Testis (tissue), 3 donors: ENCODE data around the gene CDC42. TPM values are rescaled to one million over a fixed set of nuclear protein-coding genes. Genes with fewer than 3 reads are reported as not detected.

ENCODE experiments used
- DNase-seq: peaks from one replicate; pipeline ENCODE4 v3.0.0-alpha.2; 2019
- H3K27ac ChIP-seq, 2 donors: fragments of 200-600 bp; sonication (generic); one replicate each; pipeline ENCODE4 v1.5.1; 2019
- H3K27me3 ChIP-seq: fragments of 200-600 bp; sonication (generic); one replicate; pipeline ENCODE4 v1.5.1; 2019
- H3K36me3 ChIP-seq: fragments of 200-600 bp; sonication (generic); one replicate; pipeline ENCODE4 v1.5.1; 2017; ENCODE audit warnings: low read depth; ENCODE audit errors: missing control alignments
- H3K4me1 ChIP-seq: fragments of 200-600 bp; sonication (generic); one replicate; pipeline ENCODE4 v1.5.1; 2019
- H3K4me3 ChIP-seq, 2 donors: fragments of 200-600 bp; sonication (generic); one replicate each; pipeline ENCODE4 v1.5.1; 2017 to 2019
- H3K9me3 ChIP-seq: fragments of 200-600 bp; sonication (generic); one replicate; pipeline ENCODE4 v1.5.1; 2017
- CTCF ChIP-seq, 3 experiments: fragments of 450-650 bp in 2 of 3; fragments of 200-600 bp in 1 of 3; sonication (generic) in 1 of 3; IDR thresholded peaks; one replicate each; pipeline ENCODE4 v1.5.1; 2016 to 2019; ENCODE audit warnings: antibody characterized with exemption in 3 of 3, mild to moderate bottlenecking in 2 of 3, moderate library complexity in 1 of 3
- POLR2A ChIP-seq: fragments of 450-650 bp; IDR thresholded peaks from one replicate; pipeline ENCODE4 v1.6.1; 2017; ENCODE audit warnings: antibody characterized with exemption, mild to moderate bottlenecking, moderate library complexity
- WGBS, 2 donors: methylation state at CpG; one replicate each; pipeline ENCODE4 v1.1.5; 2018; 5-methylcytosine and 5-hydroxymethylcytosine counted together
- intact Hi-C: fragments of 100-400 bp; cut with DNase I; formaldehyde crosslinking; loops from one replicate; pipeline ENCODE4 v1.15.1; 2023; ENCODE audit warnings: low total_unique reads
- polyA plus RNA-seq: library from polyadenylated mRNA; stranded (reverse); fragments of 350-450 nt; fragmentation: Illumina TruSeq; extraction: RNeasy Lipid Tissue Mini Kit (QIAGEN cat#74804); gene quantifications from one replicate; pipeline ENCODE4 v1.2.3, GENCODE V29; 2014; ENCODE audit warnings: low read depth, low replicate concordance; ENCODE audit not compliant: insufficient read depth
- total RNA-seq, 2 donors: library from RNA; depleted of rRNA; stranded (reverse); fragments of >200 nt; gene quantifications; one replicate each; pipeline ENCODE4 v1.2.3, GENCODE V29; 2016

Gene CDC42
- total and polyA plus RNA-seq, 3 donors from 2014 or later: 139 to 152 (median 147) TPM

GRCh38 chr1:22126531-22126930, 74.0 kb downstream of the CDC42 start:
- no peak overlapping the region for H3K4me3 ChIP-seq
- TF ChIP-seq CTCF (IDR thresholded peaks at IDR 0.05) (no peak), POLR2A (no peak)
- no peaks in the 10 kb centered on the region for H3K36me3 ChIP-seq
- H3K27me3 ChIP-seq: no peaks in the 10 kb centered on the region
- H3K27ac ChIP-seq: no peak overlapping the region
- no peak for DNase-seq
- no peaks in the 10 kb centered on the region for H3K9me3 ChIP-seq
- no peaks in the 10 kb centered on the region for H3K4me1 ChIP-seq
- 88 to 95% methylated on average over 6 to 12 of the region's 12 CpGs for WGBS, 2 donors
- intact Hi-C loops: no loop called here

DNA sequence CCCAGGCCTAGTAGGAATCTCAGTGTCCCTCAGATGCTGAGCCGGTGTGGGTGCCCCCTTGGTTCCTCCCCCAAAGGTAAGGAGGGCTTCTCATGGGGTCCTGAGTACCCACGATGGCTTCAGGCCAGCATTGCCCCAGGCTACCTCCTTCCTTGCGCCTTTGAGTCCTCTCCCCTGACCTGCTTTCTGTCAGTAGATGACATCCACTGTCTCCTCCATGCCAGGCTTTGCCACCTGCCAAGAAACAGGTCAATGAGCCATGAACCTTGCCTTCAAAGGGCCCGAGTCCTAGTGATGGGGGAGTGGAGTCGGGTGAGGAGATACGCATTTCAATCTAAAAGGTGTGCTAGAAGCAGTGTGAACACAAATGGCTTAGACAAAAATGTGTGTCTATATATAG, 74.7 kb downstream of the CDC42 start:
- no peak for DNase-seq
- intact Hi-C loops: no loop called here
- Histone ChIP-seq H3K27me3 (no peaks in the 10 kb centered on the region), H3K9me3 (no peaks in the 10 kb centered on the region), H3K36me3 (no peaks in the 10 kb centered on the region), H3K4me3 (no peak overlapping the region), H3K27ac (no peak overlapping the region), H3K4me1 (no peaks in the 10 kb centered on the region)
- no peak for TF ChIP-seq CTCF (IDR thresholded peaks at IDR 0.05)
- no peak for TF ChIP-seq POLR2A
- WGBS, 2 donors: 84 to 85% methylated on average over 6 of the region's 6 CpGs

GRCh38 chr1:22127731-22128130, 75.2 kb downstream of the CDC42 start:
- WGBS, 2 donors: 93 to 96% methylated on average over 3 of the region's 3 CpGs
- intact Hi-C loops: no loop called here
- DNase-seq: no peak

DNA sequence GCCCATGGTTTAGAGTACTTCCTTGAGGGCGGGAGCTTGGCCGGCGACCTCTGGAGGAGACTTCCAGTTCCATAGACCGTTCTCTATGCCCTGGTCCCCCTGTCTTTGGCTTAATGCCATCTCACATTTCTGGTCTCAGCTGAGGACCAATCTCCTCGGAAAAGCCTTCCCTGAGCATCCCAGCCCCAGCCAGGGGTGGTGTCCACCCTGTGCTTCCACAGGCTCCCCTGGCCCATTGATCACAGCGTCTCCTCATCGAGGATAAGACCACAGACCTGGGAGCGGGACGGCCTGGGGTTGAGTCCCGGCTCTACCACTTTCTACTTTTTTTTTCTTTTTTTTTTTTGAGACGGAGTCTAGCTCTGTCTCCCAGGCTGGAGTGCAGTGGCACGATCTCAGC, 75.9 kb downstream of the CDC42 start:
- Histone ChIP-seq H3K9me3 (no peaks in the 10 kb centered on the region), H3K36me3 (no peaks in the 10 kb centered on the region), H3K4me3 (no peak overlapping the region), H3K4me1 (no peaks in the 10 kb centered on the region), H3K27ac (no peak overlapping the region), H3K27me3 (no peaks in the 10 kb centered on the region)
- DNase-seq: no peak
- TF ChIP-seq CTCF (IDR thresholded peaks at IDR 0.05) (no peak), POLR2A (no peak)
- 81 to 88% methylated on average over 12 of the region's 12 CpGs for WGBS, 2 donors
- intact Hi-C loops: no loop called here

More at GRCh38 chr1:22127731-22128130, 75.2 kb downstream of the CDC42 start:
- no peak for TF ChIP-seq CTCF (IDR thresholded peaks at IDR 0.05)
- no peak for TF ChIP-seq POLR2A
- Histone ChIP-seq H3K4me3 (no peak overlapping the region), H3K36me3 (no peaks in the 10 kb centered on the region), H3K27me3 (no peaks in the 10 kb centered on the region), H3K27ac (no peak overlapping the region), H3K4me1 (no peaks in the 10 kb centered on the region), H3K9me3 (no peaks in the 10 kb centered on the region)

DNA sequence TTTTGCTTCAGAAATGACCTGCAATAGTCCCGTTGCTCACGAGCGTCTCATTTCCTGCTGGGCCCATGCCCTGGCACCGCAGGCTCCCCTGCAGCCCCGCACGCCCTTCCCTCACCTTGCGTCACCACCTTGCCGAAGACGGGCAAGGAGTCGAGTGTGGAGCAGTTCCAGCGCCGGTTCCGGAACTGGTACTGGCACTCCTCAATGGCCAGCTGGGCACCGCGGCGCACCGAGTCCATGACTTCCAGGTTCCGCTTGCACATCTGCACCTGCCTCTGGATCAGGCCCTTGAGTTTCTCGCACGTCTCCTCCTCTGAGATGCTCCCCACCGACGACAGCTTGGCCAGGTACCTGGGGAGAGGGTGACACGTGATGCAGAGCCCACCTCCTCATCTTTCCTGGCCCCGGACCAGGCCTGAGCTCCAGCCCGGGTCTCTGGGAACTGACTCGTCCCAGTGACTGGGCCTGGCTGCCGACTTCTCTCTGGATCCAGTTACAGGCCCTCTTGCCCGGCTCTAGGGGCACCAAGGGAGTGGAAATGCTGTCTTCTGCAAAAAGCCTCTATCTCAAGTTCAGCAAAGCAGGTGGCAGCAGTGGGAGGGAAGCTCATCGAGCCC, 77.1 kb downstream of the CDC42 start:
- H3K36me3 ChIP-seq: no peaks in the 10 kb centered on the region
- H3K27ac ChIP-seq: no peak overlapping the region
- 93% methylated on average over 22 to 29 of the region's 29 CpGs for WGBS, 2 donors
- intact Hi-C loops: no loop called here
- TF ChIP-seq CTCF (IDR thresholded peaks at IDR 0.05): no peak
- TF ChIP-seq POLR2A: no peak
- H3K4me3 ChIP-seq: no peak overlapping the region
- no peaks in the 10 kb centered on the region for H3K4me1 ChIP-seq
- H3K27me3 ChIP-seq: no peaks in the 10 kb centered on the region
- no peak for DNase-seq
- H3K9me3 ChIP-seq: no peaks in the 10 kb centered on the region
